Fibroblast of lung (primary cell): ENCODE measurements around the gene CIZ1.

ENCODE experiments used
- EZH2 ChIP-seq: IDR thresholded peaks from 2 replicates; pipeline ENCODE4 v1.5.1; 2012; ENCODE audit warnings: low read length, control low read depth, mild to moderate bottlenecking; ENCODE audit errors: missing control alignments
- TF ChIP-seq, protein P1 (sequence below), 2 donors: IDR thresholded peaks in 1 of 2; conservative IDR thresholded peaks in 1 of 2; 1 replicate in 1 of 2; 2 replicates in 1 of 2; pipeline ENCODE4 v1.5.1; 2011 to 2012; ENCODE audit warnings: low read length in 2 of 2, control low read depth in 1 of 2, inconsistent platforms in 1 of 2, low read depth in 1 of 2, mild to moderate bottlenecking in 1 of 2

DNA sequence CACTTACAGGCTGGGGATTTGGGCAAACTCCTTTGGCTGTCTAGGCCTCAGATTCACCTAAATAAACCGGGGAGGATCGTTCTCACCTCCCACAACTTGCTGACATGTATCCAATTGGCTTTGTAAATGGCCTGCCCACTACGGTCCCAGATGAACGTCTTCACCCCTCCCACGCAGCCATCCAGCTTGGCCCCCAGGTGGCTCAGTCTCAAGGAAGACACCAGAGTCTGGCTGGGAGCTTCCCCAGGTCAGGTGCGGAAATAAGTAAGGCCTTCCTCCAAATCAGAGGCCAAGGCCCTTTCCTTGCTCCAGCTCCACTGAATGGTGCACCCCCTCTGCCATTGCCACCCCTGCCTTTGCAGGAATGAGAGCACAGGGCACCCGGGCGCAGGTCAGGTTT, 11.4 kb downstream of the CIZ1 start:
- no peak for TF ChIP-seq EZH2
- TF ChIP-seq, protein P1, sequence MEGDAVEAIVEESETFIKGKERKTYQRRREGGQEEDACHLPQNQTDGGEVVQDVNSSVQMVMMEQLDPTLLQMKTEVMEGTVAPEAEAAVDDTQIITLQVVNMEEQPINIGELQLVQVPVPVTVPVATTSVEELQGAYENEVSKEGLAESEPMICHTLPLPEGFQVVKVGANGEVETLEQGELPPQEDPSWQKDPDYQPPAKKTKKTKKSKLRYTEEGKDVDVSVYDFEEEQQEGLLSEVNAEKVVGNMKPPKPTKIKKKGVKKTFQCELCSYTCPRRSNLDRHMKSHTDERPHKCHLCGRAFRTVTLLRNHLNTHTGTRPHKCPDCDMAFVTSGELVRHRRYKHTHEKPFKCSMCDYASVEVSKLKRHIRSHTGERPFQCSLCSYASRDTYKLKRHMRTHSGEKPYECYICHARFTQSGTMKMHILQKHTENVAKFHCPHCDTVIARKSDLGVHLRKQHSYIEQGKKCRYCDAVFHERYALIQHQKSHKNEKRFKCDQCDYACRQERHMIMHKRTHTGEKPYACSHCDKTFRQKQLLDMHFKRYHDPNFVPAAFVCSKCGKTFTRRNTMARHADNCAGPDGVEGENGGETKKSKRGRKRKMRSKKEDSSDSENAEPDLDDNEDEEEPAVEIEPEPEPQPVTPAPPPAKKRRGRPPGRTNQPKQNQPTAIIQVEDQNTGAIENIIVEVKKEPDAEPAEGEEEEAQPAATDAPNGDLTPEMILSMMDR (conservative IDR thresholded peaks at IDR 0.05 in 1 of 2, IDR thresholded peaks at IDR 0.05 in 1 of 2; ENCODE audit: low read depth in 1 of 2, low read length in 2 of 2) = no peak
